CD4-positive, alpha-beta memory T cell (primary cell): Measurements from ENCODE around the gene MDGA2. TPM values are rescaled to one million over a fixed set of nuclear protein-coding genes. Genes with fewer than 3 reads are reported as not detected.
"Not testable (repeated sequence)": the region's sequence is repeated elsewhere in the genome, so short reads cannot be mapped to it uniquely, and the experiment has no call there.

ENCODE experiments used
- CTCF ChIA-PET: fragments of 350-600 bp; sonication (Branson Sonifier 250); formaldehyde crosslinking; loops from one replicate; lab custom pipeline; 2021; ENCODE audit warnings: inconsistent platforms; ENCODE audit not compliant: partially characterized antibody; lab: Charles Lee
- POLR2A ChIA-PET: fragments of 350-600 bp; sonication (Branson Sonifier 250); formaldehyde crosslinking; loops from one replicate; lab custom pipeline; 2021; ENCODE audit not compliant: partially characterized antibody; lab: Charles Lee
- DNase-seq, 5 donors: peaks; one replicate each; pipeline versions ENCODE4 v3.0.0 to v3.0.0-alpha.2; 2020 to 2022; ENCODE audit warnings: mixed read lengths in 1 of 5
- H3K27ac ChIP-seq: one replicate; pipeline ENCODE4 v1.7.0; 2013; ENCODE audit warnings: low read depth, low read length
- H3K27me3 ChIP-seq: 2 replicates; pipeline ENCODE4 v1.7.0; 2013; ENCODE audit warnings: mild to moderate bottlenecking, low read length, moderate library complexity; ENCODE audit not compliant: insufficient read depth
- H3K36me3 ChIP-seq: 2 replicates; pipeline ENCODE4 v1.7.0; 2013; ENCODE audit warnings: mild to moderate bottlenecking, low read length, moderate library complexity; ENCODE audit not compliant: insufficient read depth
- H3K4me1 ChIP-seq: 2 replicates; pipeline ENCODE4 v1.7.0; 2013; ENCODE audit warnings: mild to moderate bottlenecking, low read length, moderate library complexity; ENCODE audit not compliant: insufficient read depth
- H3K4me3 ChIP-seq, 2 donors: one replicate each; pipeline ENCODE4 v1.7.0; 2013; ENCODE audit warnings: low read length in 2 of 2, mild to moderate bottlenecking in 1 of 2
- H3K9me3 ChIP-seq, 2 donors: one replicate each; pipeline ENCODE4 v1.7.0; 2013; ENCODE audit warnings: low read length in 2 of 2, control low read depth in 1 of 2; ENCODE audit not compliant: control insufficient read depth in 1 of 2
- H3K27ac Mint-ChIP-seq, 7 donors: one replicate each; pipeline ENCODE4 v1.8.0; 2020 to 2021; ENCODE audit warnings: mixed read lengths in 7 of 7, mild to moderate bottlenecking in 6 of 7, inconsistent platforms in 3 of 7, moderate library complexity in 3 of 7
- H3K27me3 Mint-ChIP-seq, 2 donors: one replicate each; pipeline ENCODE4 v1.8.0; 2020 to 2021; ENCODE audit warnings: mixed read lengths in 2 of 2
- H3K36me3 Mint-ChIP-seq, 2 donors: one replicate each; pipeline ENCODE4 v1.8.0; 2020 to 2021; ENCODE audit warnings: mixed read lengths in 2 of 2, inconsistent platforms in 1 of 2, mild to moderate bottlenecking in 1 of 2
- H3K4me1 Mint-ChIP-seq, 4 donors: one replicate each; pipeline ENCODE4 v1.8.0; 2020 to 2021; ENCODE audit warnings: mixed read lengths in 4 of 4, mild to moderate bottlenecking in 1 of 4
- H3K4me3 Mint-ChIP-seq, 8 donors: one replicate each; pipeline ENCODE4 v1.8.0; 2020 to 2021; ENCODE audit warnings: mixed read lengths in 8 of 8, mild to moderate bottlenecking in 7 of 8, moderate library complexity in 6 of 8, inconsistent platforms in 3 of 8
- H3K9me3 Mint-ChIP-seq, 8 donors: one replicate each; pipeline ENCODE4 v1.8.0; 2020 to 2021; ENCODE audit warnings: mixed read lengths in 8 of 8, mild to moderate bottlenecking in 5 of 8, inconsistent platforms in 3 of 8, moderate library complexity in 1 of 8
- intact Hi-C: fragments of 100-400 bp; cut with micrococcal nuclease; formaldehyde crosslinking; loops from one replicate; pipeline ENCODE4 v1.15.1; 2023
- polyA plus RNA-seq, 2 donors: library from polyadenylated mRNA; unstranded; fragments of 300-500 nt; fragmentation: Illumina TruSeq; gene quantifications; one replicate each; pipeline ENCODE4 v1.2.3, GENCODE V29; 2021
- total RNA-seq, 2 experiments: library from RNA; stranded (reverse); gene quantifications; one replicate each; pipeline ENCODE4 v1.2.3, GENCODE V29; 2021

Gene MDGA2
- total and polyA plus RNA-seq, 4 experiments from 2014 or later = not detected

GRCh38 chr14:47300796-47301195, 374.6 kb downstream of the MDGA2 start:
- ChIA-PET POLR2A (no interaction called here), CTCF (no interaction called here)
- H3K4me3 ChIP-seq = no peak overlapping the region
- H3K27ac Mint-ChIP-seq = no peak overlapping the region
- H3K4me3 Mint-ChIP-seq = no peak overlapping the region
- no peaks in the 10 kb centered on the region for H3K36me3 ChIP-seq
- no peaks in the 10 kb centered on the region for H3K4me1 Mint-ChIP-seq
- no peaks in the 10 kb centered on the region for H3K36me3 Mint-ChIP-seq
- H3K4me1 ChIP-seq = no peaks in the 10 kb centered on the region
- no peaks in the 10 kb centered on the region for H3K9me3 ChIP-seq
- intact Hi-C loops = no loop called here
- no peaks in the 10 kb centered on the region for H3K27me3 Mint-ChIP-seq
- no peaks in the 10 kb centered on the region for H3K27me3 ChIP-seq
- DNase-seq = no peak
- no peak overlapping the region for H3K27ac ChIP-seq
- peaks cover 0 to 15% (median 6%) of the 10 kb centered on the region in 8 donors for H3K9me3 Mint-ChIP-seq

GRCh38 chr14:47297374-47297773, 378.0 kb downstream of the MDGA2 start:
- intact Hi-C loops = no loop called here
- CTCF ChIA-PET = no interaction called here
- Histone ChIP-seq H3K27me3 (no peaks in the 10 kb centered on the region), H3K36me3 (no peaks in the 10 kb centered on the region), H3K9me3 (no peaks in the 10 kb centered on the region), H3K4me3 (no peak overlapping the region), H3K27ac (no peak overlapping the region), H3K4me1 (no peaks in the 10 kb centered on the region)
- H3K4me3 Mint-ChIP-seq = no peak overlapping the region
- POLR2A ChIA-PET = no interaction called here
- H3K36me3 Mint-ChIP-seq = no peaks in the 10 kb centered on the region
- no peaks in the 10 kb centered on the region for H3K4me1 Mint-ChIP-seq
- DNase-seq = no peak
- H3K9me3 Mint-ChIP-seq = peaks cover 0 to 18% (median 5%) of the 10 kb centered on the region in 8 donors
- H3K27ac Mint-ChIP-seq = no peak overlapping the region
- H3K27me3 Mint-ChIP-seq = no peaks in the 10 kb centered on the region

- Mint-ChIP-seq H3K36me3 (no peaks in the 10 kb centered on the region), H3K9me3 (peaks cover 0 to 10% (median 0%) of the 10 kb centered on the region in 8 donors), H3K4me1 (no peaks in the 10 kb centered on the region), H3K27me3 (no peaks in the 10 kb centered on the region), H3K4me3 (no peak overlapping the region), H3K27ac (no peak overlapping the region)
- intact Hi-C loops = no loop called here
- Histone ChIP-seq H3K27ac (no peak overlapping the region), H3K27me3 (no peaks in the 10 kb centered on the region), H3K4me3 (no peak overlapping the region), H3K9me3 (no peaks in the 10 kb centered on the region), H3K4me1 (no peaks in the 10 kb centered on the region), H3K36me3 (no peaks in the 10 kb centered on the region)
- POLR2A ChIA-PET = no interaction called here
- CTCF ChIA-PET = no interaction called here
- DNase-seq = no peak
Observed at GRCh38 chr14:47284283-47284682, 391.1 kb downstream of the MDGA2 start.

- H3K4me3 Mint-ChIP-seq, DNase-seq, CTCF ChIA-PET: not testable (repeated sequence)
Observed at GRCh38 chr14:47281761-47282160, 393.6 kb downstream of the MDGA2 start.

GRCh38 chr14:47278233-47278842, 397.1 kb downstream of the MDGA2 start:
- Histone ChIP-seq H3K36me3 (no peaks in the 10 kb centered on the region), H3K4me1 (no peaks in the 10 kb centered on the region), H3K27me3 (no peaks in the 10 kb centered on the region), H3K4me3 (no peak overlapping the region), H3K27ac (no peak overlapping the region), H3K9me3 (no peaks in the 10 kb centered on the region)
- Mint-ChIP-seq H3K9me3 (peaks cover 0 to 10% (median under 1%) of the 10 kb centered on the region in 8 donors), H3K36me3 (no peaks in the 10 kb centered on the region), H3K27ac (no peak overlapping the region), H3K4me3 (no peak overlapping the region), H3K27me3 (no peaks in the 10 kb centered on the region), H3K4me1 (no peaks in the 10 kb centered on the region)
- DNase-seq = no peak
- POLR2A ChIA-PET = no interaction called here
- CTCF ChIA-PET = no interaction called here
- intact Hi-C loops = no loop called here

More at GRCh38 chr14:47281761-47282160, 393.6 kb downstream of the MDGA2 start:
- H3K27me3 Mint-ChIP-seq, H3K9me3 ChIP-seq, H3K9me3 Mint-ChIP-seq, H3K36me3 Mint-ChIP-seq, H3K4me1 ChIP-seq, intact Hi-C loops, POLR2A ChIA-PET, H3K4me3 ChIP-seq, H3K4me1 Mint-ChIP-seq, H3K27ac ChIP-seq, H3K27ac Mint-ChIP-seq, H3K27me3 ChIP-seq, H3K36me3 ChIP-seq: not testable (repeated sequence)

- CTCF ChIA-PET = no interaction called here
- Histone ChIP-seq H3K36me3 (no peaks in the 10 kb centered on the region), H3K27me3 (no peaks in the 10 kb centered on the region), H3K9me3 (no peaks in the 10 kb centered on the region), H3K4me3 (no peak overlapping the region), H3K27ac (no peak overlapping the region), H3K4me1 (no peaks in the 10 kb centered on the region)
- Mint-ChIP-seq H3K9me3 (peaks cover 0 to 10% (median 0%) of the 10 kb centered on the region in 8 donors), H3K36me3 (no peaks in the 10 kb centered on the region), H3K27ac (no peak overlapping the region), H3K4me1 (no peaks in the 10 kb centered on the region), H3K4me3 (peak overlapping the region in 1 of 8 donors; percentile 15), H3K27me3 (no peaks in the 10 kb centered on the region)
- DNase-seq = no peak
- intact Hi-C loops = no loop called here
- POLR2A ChIA-PET = no interaction called here
Observed at GRCh38 chr14:47277703-47278102, 397.7 kb downstream of the MDGA2 start.

GRCh38 chr14:47276931-47277330, 398.5 kb downstream of the MDGA2 start:
- Mint-ChIP-seq H3K27me3 (no peaks in the 10 kb centered on the region), H3K36me3 (no peaks in the 10 kb centered on the region), H3K4me1 (no peaks in the 10 kb centered on the region), H3K9me3 (peaks cover 0 to 6% (median 0%) of the 10 kb centered on the region in 8 donors), H3K27ac (no peak overlapping the region), H3K4me3 (no peak overlapping the region)
- DNase-seq = no peak
- ChIA-PET CTCF (no interaction called here), POLR2A (no interaction called here)
- intact Hi-C loops = no loop called here
- Histone ChIP-seq H3K27me3 (no peaks in the 10 kb centered on the region), H3K4me3 (no peak overlapping the region), H3K9me3 (no peaks in the 10 kb centered on the region), H3K36me3 (no peaks in the 10 kb centered on the region), H3K4me1 (no peaks in the 10 kb centered on the region), H3K27ac (no peak overlapping the region)
